Stimulated activated CD4-positive, alpha-beta T cell treated with anti-CD3 and anti-CD28 coated beads, Interleukin-12 subunit alpha, Interleukin-12 subunit beta, amount 100 ng/mL, for 4 hours (primary cell): ENCODE measurements around the gene MRPS18C.
"Not testable (repeated sequence)": the region's sequence is repeated elsewhere in the genome, so short reads cannot be mapped to it uniquely, and the experiment has no call there.

Source experiments
- DNase-seq: peaks from one replicate; pipeline ENCODE4 v3.0.0-alpha.2; 2020

The MRPS18C gene

DNA sequence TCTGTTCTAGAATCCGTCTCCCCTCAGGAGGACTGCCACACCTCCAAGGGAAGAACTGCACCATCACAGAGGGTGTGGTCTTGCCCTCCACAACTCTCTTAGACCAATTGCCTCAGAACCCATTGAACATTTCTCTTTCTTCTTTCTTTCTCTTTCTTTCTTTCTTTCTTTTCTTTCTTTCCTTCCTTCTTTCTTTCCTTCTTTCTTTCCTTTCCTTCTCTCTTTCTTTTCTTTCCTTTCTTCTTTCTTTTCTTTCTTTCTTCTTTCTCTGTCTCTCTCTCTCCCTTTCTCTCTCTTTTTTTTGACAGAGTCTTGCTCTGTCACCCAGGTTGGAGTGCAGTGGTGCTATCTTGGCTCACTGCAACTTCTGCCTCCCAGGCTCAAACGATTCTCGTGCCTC is 45.8 kb downstream of the MRPS18C start:
- not testable (repeated sequence) for DNase-seq

DNA sequence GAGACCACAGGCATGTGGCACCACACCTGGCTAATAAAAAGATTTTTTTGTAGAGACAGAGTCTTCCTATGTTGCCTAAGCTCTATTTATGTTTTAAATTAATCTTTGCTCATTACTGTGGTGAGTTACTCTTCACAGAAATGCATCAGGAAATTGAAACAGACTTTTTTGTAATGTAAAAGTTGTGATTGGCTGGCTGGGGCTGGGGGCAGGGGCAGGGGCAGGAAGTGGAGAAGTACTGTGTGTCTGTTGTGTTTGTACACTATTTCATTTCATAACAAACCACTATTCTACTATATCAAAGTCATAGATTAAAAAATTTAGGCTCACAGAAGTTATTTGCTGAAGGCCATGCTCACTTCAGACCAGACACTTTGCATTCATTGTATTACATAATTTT is 48.1 kb downstream of the MRPS18C start:
- DNase-seq = no peak

DNA sequence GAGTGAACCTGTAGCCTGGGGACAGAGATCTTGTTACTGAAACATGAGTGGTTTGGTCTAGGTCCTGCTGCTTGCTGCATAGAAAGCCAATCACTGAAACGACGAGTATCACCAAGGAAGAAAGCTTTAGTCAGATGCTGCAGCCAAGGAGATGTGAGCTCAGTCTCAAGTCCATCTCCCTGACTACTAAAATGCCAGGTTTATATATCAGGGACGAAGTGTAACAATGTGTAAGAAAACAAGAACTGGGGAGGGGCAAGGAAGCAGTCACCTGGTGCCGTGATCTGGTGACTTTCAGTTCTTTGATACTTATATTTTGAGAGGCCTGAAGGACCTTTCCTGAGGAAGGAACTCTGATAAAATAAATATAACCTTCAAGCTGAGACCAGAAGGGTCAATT is 48.6 kb downstream of the MRPS18C start:
- no peak for DNase-seq

DNA sequence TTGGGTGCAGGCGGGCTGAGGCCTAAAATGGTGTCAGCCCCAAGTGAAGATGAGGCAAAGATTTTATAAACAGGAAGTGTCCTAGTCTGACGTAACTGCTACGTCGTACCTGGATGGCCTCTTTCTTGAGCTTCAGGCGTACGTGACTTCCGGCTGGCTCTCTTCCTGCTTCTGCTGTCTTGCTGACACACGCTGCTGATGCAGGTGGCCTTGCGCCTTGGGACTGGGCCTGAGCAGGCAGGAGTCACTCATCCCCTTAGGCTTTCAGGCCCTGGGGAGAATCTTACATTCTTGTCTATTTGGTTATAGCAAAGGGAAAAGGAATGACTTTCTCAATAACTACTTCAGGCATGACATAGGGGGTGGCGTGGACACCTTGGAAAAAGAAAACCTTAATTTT is 49.1 kb downstream of the MRPS18C start:
- DNase-seq = no peak

DNA sequence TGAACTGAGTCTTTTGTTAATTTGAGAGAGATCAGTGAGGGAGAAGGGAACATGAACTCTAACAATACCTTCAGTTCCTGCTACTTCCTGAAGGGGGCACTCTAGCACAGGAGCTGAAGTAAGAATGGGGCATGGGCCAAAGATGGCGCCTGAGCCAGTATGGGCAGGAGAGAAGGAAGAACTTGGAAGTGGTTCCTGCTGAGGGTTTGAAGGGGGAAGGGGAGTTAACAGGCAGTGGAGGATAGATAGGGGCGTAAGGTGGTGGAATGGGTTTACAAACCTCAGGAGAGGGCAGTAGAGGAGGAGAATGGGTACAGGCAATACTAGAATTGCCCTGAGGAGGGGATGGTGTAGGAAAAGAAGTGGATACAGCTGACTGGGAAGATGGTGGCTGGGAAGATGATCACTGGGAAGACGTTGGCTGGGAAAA is 53.3 kb downstream of the MRPS18C start:
- DNase-seq = peak; percentile 29

DNA sequence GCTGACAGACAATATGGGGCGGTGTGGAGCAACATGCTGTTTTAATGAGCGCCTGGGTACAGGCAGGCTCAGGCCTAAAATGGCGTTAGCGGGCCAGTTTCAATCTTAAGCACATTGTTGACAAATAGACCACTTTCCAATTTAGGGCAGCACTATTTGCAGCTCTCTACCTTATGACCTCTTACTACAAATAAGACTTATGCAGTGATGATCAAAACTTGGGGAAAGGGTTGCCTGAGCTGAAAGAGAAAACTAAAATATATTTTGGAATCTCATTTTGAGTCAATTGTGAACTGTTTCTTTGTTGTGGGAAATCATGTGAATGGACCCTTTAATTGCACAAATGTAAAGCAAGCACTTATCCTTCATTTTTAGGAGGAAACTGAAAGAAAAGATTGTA is 54.6 kb downstream of the MRPS18C start:
- no peak for DNase-seq
